HL-60 (cell line): Measurements from ENCODE around the gene POLK.

Experiments used
- DNase-seq, 2 experiments: peaks; one replicate each; pipeline ENCODE4 v3.0.0-alpha.2; 2010 to 2020; ENCODE audit warnings: low read depth in 1 of 2, low spot score in 1 of 2
- H3K27ac ChIP-seq: fragments of 250-450 bp; sonication (Bioruptor Pico); replicated peaks from 2 replicates; pipeline ENCODE4 v1.5.1; 2020; ENCODE audit warnings: mild to moderate bottlenecking, moderate library complexity
- H3K27me3 ChIP-seq: fragments of 250-450 bp; sonication (Bioruptor Pico); 2 replicates; pipeline ENCODE4 v1.5.1; 2021; ENCODE audit warnings: mild to moderate bottlenecking, moderate library complexity; ENCODE audit not compliant: insufficient read depth, poor library complexity, severe bottlenecking
- H3K4me3 ChIP-seq: replicated peaks from 2 replicates; pipeline ENCODE4 v1.5.1; 2011; ENCODE audit warnings: mild to moderate bottlenecking, control low read depth, low read length; ENCODE audit not compliant: insufficient read depth
- CTCF ChIP-seq: IDR thresholded peaks from one replicate; pipeline ENCODE4 v1.5.1; 2011; ENCODE audit warnings: low read length, control low read depth, inconsistent platforms; ENCODE audit not compliant: insufficient read depth
- GABPA ChIP-seq: IDR thresholded peaks from 2 replicates; pipeline ENCODE4 v1.6.1; 2012; ENCODE audit warnings: low read depth
- POLR2AphosphoS5 ChIP-seq: IDR thresholded peaks from 2 replicates; pipeline ENCODE4 v1.6.1; 2012; ENCODE audit warnings: low read depth
- SPI1 ChIP-seq: IDR thresholded peaks from 2 replicates; pipeline ENCODE4 v1.6.1; 2012; ENCODE audit warnings: low read depth, mild to moderate bottlenecking, borderline replicate concordance
- TF ChIP-seq, protein P1 (sequence below): IDR thresholded peaks from 2 replicates; pipeline ENCODE4 v1.6.1; 2012; ENCODE audit warnings: low read depth; ENCODE audit not compliant: insufficient replicate concordance

Gene POLK

GRCh38 chr5:75623846-75624245, 112.2 kb downstream of the POLK start:
- no peak for DNase-seq
- TF ChIP-seq POLR2AphosphoS5 (no peak), SPI1 (no peak), GABPA (no peak), CTCF (no peak)
- TF ChIP-seq, protein P1, sequence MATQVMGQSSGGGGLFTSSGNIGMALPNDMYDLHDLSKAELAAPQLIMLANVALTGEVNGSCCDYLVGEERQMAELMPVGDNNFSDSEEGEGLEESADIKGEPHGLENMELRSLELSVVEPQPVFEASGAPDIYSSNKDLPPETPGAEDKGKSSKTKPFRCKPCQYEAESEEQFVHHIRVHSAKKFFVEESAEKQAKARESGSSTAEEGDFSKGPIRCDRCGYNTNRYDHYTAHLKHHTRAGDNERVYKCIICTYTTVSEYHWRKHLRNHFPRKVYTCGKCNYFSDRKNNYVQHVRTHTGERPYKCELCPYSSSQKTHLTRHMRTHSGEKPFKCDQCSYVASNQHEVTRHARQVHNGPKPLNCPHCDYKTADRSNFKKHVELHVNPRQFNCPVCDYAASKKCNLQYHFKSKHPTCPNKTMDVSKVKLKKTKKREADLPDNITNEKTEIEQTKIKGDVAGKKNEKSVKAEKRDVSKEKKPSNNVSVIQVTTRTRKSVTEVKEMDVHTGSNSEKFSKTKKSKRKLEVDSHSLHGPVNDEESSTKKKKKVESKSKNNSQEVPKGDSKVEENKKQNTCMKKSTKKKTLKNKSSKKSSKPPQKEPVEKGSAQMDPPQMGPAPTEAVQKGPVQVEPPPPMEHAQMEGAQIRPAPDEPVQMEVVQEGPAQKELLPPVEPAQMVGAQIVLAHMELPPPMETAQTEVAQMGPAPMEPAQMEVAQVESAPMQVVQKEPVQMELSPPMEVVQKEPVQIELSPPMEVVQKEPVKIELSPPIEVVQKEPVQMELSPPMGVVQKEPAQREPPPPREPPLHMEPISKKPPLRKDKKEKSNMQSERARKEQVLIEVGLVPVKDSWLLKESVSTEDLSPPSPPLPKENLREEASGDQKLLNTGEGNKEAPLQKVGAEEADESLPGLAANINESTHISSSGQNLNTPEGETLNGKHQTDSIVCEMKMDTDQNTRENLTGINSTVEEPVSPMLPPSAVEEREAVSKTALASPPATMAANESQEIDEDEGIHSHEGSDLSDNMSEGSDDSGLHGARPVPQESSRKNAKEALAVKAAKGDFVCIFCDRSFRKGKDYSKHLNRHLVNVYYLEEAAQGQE, result no peak
- Histone ChIP-seq H3K4me3 (no peak overlapping the region), H3K27ac (no peak overlapping the region), H3K27me3 (no peaks in the 10 kb centered on the region)

GRCh38 chr5:75626959-75627358, 115.3 kb downstream of the POLK start:
- TF ChIP-seq, protein P1, result no peak
- TF ChIP-seq CTCF (no peak), POLR2AphosphoS5 (no peak), GABPA (no peak), SPI1 (no peak)
- no peak for DNase-seq

GRCh38 chr5:75627801-75628200, 116.1 kb downstream of the POLK start:
- H3K4me3 ChIP-seq, result no peak overlapping the region
- no peaks in the 10 kb centered on the region for H3K27me3 ChIP-seq
- no peak overlapping the region for H3K27ac ChIP-seq
- TF ChIP-seq GABPA, result no peak
- TF ChIP-seq CTCF, result no peak
- TF ChIP-seq, protein P1, result no peak
- TF ChIP-seq SPI1, result no peak
- no peak for TF ChIP-seq POLR2AphosphoS5
- no peak for DNase-seq

More at GRCh38 chr5:75626959-75627358, 115.3 kb downstream of the POLK start:
- Histone ChIP-seq H3K27me3 (no peaks in the 10 kb centered on the region), H3K27ac (no peak overlapping the region), H3K4me3 (no peak overlapping the region)
